AG09309 (cell line): ENCODE data around the gene SPI1.

Source experiments
- DNase-seq: peaks from one replicate; pipeline ENCODE4 v3.0.0-alpha.2; 2010; ENCODE audit warnings: low read depth
- H3K4me3 ChIP-seq: 2 replicates; pipeline ENCODE4 v1.5.1; 2011; ENCODE audit warnings: mild to moderate bottlenecking, low read depth, low read length, moderate library complexity; ENCODE audit not compliant: control insufficient read depth
- TF ChIP-seq, protein P1 (sequence below): IDR thresholded peaks from 2 replicates; pipeline ENCODE4 v1.5.1; 2011; ENCODE audit warnings: mild to moderate bottlenecking, low read depth, low read length, inconsistent platforms; ENCODE audit not compliant: insufficient read depth, control insufficient read depth; ENCODE audit errors: missing control alignments

The SPI1 gene

DNA sequence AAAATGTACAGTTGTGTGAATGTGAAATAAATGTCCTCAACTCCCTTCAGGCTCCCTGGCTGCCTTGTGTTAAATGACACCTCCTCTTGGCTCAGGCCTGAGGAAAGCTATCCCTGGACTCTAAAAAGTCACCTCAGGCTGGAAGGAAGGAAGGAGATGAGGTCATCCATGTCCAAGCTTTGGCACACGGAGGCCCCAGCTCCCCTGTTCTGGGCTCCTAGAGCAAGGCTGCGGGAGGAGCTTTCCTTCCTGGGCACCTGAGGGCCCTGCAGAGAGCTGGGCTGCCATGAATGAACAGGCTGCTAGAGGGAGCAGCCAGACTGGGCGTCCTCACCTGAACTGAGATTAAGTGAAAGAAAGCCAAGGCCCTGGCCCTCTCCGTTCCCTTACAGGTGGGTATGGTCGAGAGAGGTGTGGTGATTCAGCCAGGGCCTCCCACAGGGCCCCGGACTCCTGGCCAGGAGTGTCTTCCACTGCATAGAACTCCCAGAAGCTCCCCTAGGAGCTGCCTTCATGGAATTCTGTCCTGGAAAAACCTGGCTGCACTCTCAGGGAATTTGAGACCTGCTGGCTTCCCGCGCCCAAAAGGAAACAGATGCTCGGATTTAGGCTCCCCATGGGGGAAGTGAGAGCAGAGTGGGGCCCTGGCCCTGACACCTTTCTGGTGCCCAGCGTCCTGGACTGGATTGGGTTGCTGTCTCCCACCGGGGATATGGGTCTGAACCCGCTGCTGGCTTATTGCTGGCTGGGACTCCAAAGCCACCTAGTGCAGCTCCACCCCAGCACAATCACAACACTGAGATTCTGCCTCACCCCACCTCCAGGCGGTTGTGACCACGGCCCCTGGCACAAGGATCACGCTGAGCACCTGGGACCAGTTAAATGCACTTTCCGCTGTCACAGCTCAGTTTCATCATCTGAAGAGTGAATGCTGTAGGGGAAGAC, 48.1 kb downstream of the SPI1 start:
- no peak for DNase-seq
- TF ChIP-seq, protein P1, sequence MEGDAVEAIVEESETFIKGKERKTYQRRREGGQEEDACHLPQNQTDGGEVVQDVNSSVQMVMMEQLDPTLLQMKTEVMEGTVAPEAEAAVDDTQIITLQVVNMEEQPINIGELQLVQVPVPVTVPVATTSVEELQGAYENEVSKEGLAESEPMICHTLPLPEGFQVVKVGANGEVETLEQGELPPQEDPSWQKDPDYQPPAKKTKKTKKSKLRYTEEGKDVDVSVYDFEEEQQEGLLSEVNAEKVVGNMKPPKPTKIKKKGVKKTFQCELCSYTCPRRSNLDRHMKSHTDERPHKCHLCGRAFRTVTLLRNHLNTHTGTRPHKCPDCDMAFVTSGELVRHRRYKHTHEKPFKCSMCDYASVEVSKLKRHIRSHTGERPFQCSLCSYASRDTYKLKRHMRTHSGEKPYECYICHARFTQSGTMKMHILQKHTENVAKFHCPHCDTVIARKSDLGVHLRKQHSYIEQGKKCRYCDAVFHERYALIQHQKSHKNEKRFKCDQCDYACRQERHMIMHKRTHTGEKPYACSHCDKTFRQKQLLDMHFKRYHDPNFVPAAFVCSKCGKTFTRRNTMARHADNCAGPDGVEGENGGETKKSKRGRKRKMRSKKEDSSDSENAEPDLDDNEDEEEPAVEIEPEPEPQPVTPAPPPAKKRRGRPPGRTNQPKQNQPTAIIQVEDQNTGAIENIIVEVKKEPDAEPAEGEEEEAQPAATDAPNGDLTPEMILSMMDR, result no peak
- no peak overlapping the region for H3K4me3 ChIP-seq

DNA sequence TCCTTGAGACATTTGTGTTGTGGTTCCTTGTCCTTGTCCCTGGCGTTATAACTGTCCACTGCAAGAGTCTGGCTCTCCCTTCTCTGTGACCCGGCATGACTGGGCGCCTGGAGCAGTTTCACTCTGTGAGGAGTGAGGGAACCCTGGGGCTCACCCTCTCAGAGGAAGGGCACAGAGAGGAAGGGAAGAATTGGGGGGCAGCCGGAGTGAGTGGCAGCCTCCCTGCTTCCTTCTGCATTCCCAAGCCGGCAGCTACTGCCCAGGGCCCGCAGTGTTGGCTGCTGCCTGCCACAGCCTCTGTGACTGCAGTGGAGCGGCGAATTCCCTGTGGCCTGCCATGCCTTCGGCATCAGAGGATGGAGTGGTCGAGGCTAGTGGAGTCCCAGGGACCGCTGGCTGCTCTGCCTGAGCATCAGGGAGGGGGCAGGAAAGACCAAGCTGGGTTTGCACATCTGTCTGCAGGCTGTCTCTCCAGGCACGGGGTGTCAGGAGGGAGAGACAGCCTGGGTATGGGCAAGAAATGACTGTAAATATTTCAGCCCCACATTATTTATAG, 48.8 kb downstream of the SPI1 start:
- no peak for DNase-seq
- TF ChIP-seq, protein P1, result no peak
- no peak overlapping the region for H3K4me3 ChIP-seq

DNA sequence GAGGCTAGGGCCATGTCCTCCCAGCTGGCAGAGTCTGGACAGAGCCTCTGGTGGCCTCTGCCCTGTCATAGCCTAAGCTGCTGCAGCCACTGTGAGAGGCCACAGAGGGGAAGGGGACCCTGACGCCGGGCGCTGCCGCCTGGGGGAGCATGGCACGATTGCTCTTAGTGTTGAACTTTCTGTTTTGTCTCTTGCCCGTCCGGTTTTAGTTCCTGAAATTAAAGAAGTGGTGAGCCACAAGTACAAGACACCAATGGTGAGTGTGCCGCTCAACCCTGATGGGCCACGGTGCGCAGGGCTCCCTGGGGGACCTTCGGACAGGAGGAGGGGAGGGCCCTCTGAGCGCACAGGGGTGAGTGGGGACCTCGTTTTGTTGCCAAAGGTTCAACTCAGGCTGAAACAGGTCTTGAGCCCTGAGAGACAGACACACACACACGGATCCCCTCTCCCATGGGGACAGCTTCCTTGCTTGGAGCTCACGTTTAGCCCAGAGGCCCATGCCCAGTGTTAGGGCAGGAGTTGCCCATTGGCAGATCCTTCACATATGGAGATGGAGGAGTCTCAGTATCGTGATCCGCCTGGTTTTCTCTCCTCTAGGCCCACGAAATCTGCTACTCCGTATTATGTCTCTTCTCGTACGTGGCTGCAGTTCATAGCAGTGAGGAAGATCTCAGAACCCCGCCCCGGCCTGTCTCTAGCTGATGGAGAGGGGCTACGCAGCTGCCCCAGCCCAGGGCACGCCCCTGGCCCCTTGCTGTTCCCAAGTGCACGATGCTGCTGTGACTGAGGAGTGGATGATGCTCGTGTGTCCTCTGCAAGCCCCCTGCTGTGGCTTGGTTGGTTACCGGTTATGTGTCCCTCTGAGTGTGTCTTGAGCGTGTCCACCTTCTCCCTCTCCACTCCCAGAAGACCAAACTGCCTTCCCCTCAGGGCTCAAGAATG, 49.6 kb downstream of the SPI1 start:
- H3K4me3 ChIP-seq, result no peak overlapping the region
- DNase-seq, result no peak
- TF ChIP-seq, protein P1, result no peak

DNA sequence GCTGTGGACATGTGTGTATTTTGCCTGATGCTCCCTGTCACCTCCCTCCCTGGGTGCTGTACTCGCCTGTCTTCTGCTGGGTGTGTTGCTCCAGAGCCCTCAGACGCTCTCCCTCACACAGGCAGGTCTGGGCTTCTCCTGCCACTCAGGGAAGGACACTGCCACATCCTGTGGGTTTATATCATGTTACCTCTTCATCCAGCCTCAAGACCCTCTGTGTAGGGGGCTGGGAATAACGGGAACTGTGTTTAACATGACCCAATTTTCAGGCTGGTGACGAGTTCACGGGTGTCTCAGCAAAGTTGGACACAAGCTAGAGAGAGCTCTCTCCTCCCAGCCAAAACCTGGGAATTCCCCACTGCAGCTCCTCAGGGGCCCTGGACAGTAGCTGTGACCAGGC, 50.4 kb downstream of the SPI1 start:
- DNase-seq, result no peak
- H3K4me3 ChIP-seq, result no peak overlapping the region
- TF ChIP-seq, protein P1, result no peak

DNA sequence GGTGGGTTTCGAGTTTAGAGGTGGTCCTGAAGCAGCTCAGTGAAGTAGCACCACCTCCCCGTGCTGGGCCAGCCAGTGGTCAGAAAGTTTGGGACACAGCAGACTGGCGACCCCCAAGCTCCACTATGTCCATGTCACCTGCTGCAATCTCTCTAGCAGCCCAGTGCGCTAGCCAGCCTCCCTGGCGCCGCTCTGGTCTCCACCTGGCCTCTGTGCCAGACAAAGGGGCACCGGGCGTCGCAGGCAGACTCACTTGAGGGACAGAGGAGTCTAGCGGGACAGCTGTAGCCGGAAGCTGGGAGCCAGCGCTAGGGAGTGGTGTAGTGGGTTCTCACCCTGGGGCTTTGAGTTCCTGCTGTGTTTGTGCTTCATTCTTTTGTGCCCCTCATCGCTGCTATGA, 51.3 kb downstream of the SPI1 start:
- TF ChIP-seq, protein P1, result no peak
- H3K4me3 ChIP-seq, result no peak overlapping the region
- no peak for DNase-seq

DNA sequence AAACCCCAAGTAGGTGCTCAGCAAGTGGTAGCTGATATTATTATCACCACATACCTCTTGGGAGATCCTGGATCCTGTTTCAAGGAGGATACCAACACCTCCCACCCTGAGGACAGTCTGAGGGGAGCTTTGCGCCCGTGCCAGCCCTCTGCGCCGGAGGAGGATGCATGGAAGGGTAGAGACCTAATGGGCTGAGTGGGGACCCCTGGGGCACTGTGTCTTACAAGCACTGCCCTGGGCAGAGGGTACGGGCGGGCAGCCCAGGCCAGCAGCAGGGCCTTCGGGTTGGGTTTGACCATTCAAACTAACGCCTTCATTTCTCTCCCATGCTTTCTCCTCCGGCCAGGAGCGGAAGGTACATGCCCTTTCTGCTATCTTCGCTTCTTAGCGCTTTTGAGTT, 52.1 kb downstream of the SPI1 start:
- no peak for DNase-seq
- TF ChIP-seq, protein P1, result no peak
- no peak overlapping the region for H3K4me3 ChIP-seq
